SK-N-SH (cell line): Measurements from ENCODE around the gene FAM163A.

Experiments used
- CTCF ChIP-seq: fragments of 200-600 bp; sonication (generic); IDR thresholded peaks from 2 replicates; pipeline ENCODE4 v1.6.1; 2017; ENCODE audit warnings: antibody characterized with exemption, mild to moderate bottlenecking, moderate library complexity
- RFX5 ChIP-seq: IDR thresholded peaks from 2 replicates; pipeline ENCODE4 v1.6.1; 2012; ENCODE audit warnings: mild to moderate bottlenecking, improper control_type of control experiment, low read length

- TF ChIP-seq CTCF (no peak), RFX5 (no peak)
Measured at GRCh38 chr1:179794669-179795068, 51.6 kb downstream of the FAM163A start.
